Measurements from ENCODE around the gene COQ6.

COQ6 gene

DNA sequence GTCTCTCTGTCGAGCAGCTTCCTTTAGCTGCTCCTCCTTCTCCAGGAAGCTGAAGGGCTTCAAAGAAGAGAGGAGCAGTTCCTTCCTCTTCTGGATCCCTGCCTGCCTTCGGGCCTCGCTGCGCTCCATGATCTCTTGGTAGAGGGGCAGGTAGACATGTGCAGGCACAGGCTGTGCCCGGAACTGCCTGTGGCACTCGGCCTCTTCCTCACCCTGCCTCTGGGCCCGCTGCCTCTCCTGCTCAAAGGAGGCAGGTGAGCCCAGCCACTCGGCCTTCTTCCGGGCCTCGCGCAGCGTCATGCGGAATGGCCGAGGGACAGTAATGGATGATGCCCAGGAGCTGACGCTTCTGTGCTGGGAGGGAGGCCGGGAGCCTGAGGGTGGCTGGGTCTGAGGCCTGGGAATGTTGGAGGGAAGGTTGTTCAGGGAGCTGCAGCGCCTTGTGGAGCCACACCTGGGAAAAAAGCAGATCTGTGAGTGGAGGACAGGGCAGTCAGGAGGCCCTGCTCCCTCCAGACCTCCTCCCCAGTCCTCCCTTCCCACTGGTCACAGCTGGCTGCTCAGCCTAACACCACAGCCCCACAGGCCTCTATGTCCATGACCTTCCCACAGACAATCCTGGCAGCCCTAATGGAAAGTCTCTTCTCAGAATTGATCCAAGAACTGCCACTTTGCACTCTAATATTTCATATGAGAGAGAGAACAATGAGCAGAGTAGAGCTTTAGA, 5.5 kb upstream of the COQ6 start:
- TF ChIP-seq, protein P1, sequence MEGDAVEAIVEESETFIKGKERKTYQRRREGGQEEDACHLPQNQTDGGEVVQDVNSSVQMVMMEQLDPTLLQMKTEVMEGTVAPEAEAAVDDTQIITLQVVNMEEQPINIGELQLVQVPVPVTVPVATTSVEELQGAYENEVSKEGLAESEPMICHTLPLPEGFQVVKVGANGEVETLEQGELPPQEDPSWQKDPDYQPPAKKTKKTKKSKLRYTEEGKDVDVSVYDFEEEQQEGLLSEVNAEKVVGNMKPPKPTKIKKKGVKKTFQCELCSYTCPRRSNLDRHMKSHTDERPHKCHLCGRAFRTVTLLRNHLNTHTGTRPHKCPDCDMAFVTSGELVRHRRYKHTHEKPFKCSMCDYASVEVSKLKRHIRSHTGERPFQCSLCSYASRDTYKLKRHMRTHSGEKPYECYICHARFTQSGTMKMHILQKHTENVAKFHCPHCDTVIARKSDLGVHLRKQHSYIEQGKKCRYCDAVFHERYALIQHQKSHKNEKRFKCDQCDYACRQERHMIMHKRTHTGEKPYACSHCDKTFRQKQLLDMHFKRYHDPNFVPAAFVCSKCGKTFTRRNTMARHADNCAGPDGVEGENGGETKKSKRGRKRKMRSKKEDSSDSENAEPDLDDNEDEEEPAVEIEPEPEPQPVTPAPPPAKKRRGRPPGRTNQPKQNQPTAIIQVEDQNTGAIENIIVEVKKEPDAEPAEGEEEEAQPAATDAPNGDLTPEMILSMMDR (IDR thresholded peaks at IDR 0.05; ENCODE audit: low read depth, low read length, missing control alignments) = no peak
- in situ Hi-C loops (cut with HindIII; ENCODE audit: low pct_ligation_motif_present, low sequenced_read_pairs) = no loop called here
- no peak overlapping the region for H3K4me3 ChIP-seq (ENCODE audit: low read depth, low read length)
- no peaks in the 10 kb centered on the region for H3K36me3 ChIP-seq (replicated peaks)
- no peak overlapping the region for H3K27ac ChIP-seq
- DNase-seq = no peak
- no peaks in the 10 kb centered on the region for H3K27me3 ChIP-seq (replicated peaks)

GRCh38 chr14:73945159-73945670, 4.9 kb upstream of the COQ6 start:
- no peak for DNase-seq
- Histone ChIP-seq H3K27me3 (replicated peaks) (no peaks in the 10 kb centered on the region), H3K4me3 (ENCODE audit: low read depth, low read length) (no peak overlapping the region), H3K27ac (no peak overlapping the region), H3K36me3 (replicated peaks) (no peaks in the 10 kb centered on the region)
- in situ Hi-C loops (cut with HindIII; ENCODE audit: low pct_ligation_motif_present, low sequenced_read_pairs) = no loop called here
- TF ChIP-seq, protein P1 (IDR thresholded peaks at IDR 0.05; ENCODE audit: low read depth, low read length, missing control alignments) = no peak

DNA sequence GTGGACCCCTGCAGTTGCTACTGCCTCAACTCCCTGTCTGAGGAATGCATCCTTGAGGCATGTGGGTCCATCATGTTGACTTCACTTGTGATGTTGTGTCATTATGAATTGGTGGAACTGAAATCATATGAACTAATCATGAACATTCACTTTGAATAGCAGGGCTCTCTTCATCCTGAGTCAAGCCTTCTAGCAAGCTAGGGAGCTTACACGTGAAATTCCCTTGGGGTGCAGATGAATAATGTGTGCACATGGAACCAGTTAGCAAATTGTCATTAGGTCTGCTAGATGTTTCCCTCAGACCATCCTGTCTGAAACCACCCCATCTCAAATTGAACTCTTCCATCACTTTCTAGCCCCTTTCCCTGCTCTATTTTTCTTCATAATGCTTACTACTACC, 3.6 kb downstream of the COQ6 start:
- no peak for DNase-seq
- Histone ChIP-seq H3K27ac (no peak overlapping the region), H3K27me3 (replicated peaks) (no peaks in the 10 kb centered on the region), H3K4me3 (ENCODE audit: low read depth, low read length) (no peak overlapping the region), H3K36me3 (replicated peaks) (peaks cover 21% of the 10 kb centered on the region)
- in situ Hi-C loops (cut with HindIII; ENCODE audit: low pct_ligation_motif_present, low sequenced_read_pairs) = no loop called here
- TF ChIP-seq, protein P1 (IDR thresholded peaks at IDR 0.05; ENCODE audit: low read depth, low read length, missing control alignments) = no peak

- H3K27ac ChIP-seq = no peak overlapping the region
- peaks cover 38% of the 10 kb centered on the region for H3K36me3 ChIP-seq (replicated peaks)
- H3K27me3 ChIP-seq (replicated peaks) = no peaks in the 10 kb centered on the region
- no peak for DNase-seq
- no peak overlapping the region for H3K4me3 ChIP-seq (ENCODE audit: low read depth, low read length)
- in situ Hi-C loops (cut with HindIII; ENCODE audit: low pct_ligation_motif_present, low sequenced_read_pairs) = no loop called here
- TF ChIP-seq, protein P1 (IDR thresholded peaks at IDR 0.05; ENCODE audit: low read depth, low read length, missing control alignments) = no peak
These were observed 5.6 kb downstream of the COQ6 start for GRCh38 chr14:73955674-73956073.

GRCh38 chr14:73958591-73958990, 8.5 kb downstream of the COQ6 start:
- DNase-seq = no peak
- Histone ChIP-seq H3K4me3 (ENCODE audit: low read depth, low read length) (no peak overlapping the region), H3K36me3 (replicated peaks) (peaks cover 54% of the 10 kb centered on the region), H3K27ac (no peak overlapping the region), H3K27me3 (replicated peaks) (no peaks in the 10 kb centered on the region)
- TF ChIP-seq, protein P1 (IDR thresholded peaks at IDR 0.05; ENCODE audit: low read depth, low read length, missing control alignments) = peak; percentile 7
- in situ Hi-C loops (cut with HindIII; ENCODE audit: low pct_ligation_motif_present, low sequenced_read_pairs) = no loop called here

DNA sequence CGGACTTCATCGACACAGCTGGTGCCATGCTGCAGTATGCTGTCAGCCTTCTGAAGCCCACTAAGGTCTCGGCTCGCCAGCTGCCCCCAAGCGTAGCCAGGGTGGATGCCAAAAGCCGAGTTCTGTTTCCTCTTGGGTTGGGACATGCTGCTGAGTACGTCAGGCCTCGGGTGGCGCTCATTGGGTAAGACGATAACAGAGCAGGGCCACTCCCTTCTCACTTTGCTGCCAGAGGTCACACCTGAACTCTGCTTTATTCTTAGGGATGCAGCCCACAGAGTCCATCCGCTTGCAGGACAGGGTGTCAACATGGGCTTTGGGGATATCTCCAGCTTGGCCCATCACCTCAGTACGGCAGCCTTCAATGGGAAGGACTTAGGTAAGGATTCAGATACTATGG, 11.1 kb downstream of the COQ6 start:
- Histone ChIP-seq H3K27ac (no peak overlapping the region), H3K4me3 (ENCODE audit: low read depth, low read length) (no peak overlapping the region), H3K27me3 (replicated peaks) (no peaks in the 10 kb centered on the region), H3K36me3 (replicated peaks) (peaks cover 46% of the 10 kb centered on the region)
- in situ Hi-C loops (cut with HindIII; ENCODE audit: low pct_ligation_motif_present, low sequenced_read_pairs) = no loop called here
- TF ChIP-seq, protein P1 (IDR thresholded peaks at IDR 0.05; ENCODE audit: low read depth, low read length, missing control alignments) = no peak
- no peak for DNase-seq
